Mesothelial cell of epicardium (in vitro differentiated cells): ENCODE results near the gene BCR. TPM values are rescaled to one million over a fixed set of nuclear protein-coding genes. Genes with fewer than 3 reads are reported as not detected.
A peak's percentile ranks its signal among the peaks of the same experiment; 100 is the strongest.

Experiments
- DNase-seq, 2 experiments: peaks; one replicate each; pipeline ENCODE4 v3.0.0; 2021; ENCODE audit warnings: low spot score in 2 of 2; ENCODE audit not compliant: unreplicated experiment in 2 of 2
- H3K27ac Mint-ChIP-seq: 2 replicates; pipeline ENCODE4 v1.8.0; 2021; ENCODE audit warnings: mixed read lengths
- H3K27me3 Mint-ChIP-seq: 2 replicates; pipeline ENCODE4 v1.8.0; 2021; ENCODE audit warnings: low read depth, mixed read lengths
- H3K36me3 Mint-ChIP-seq: 2 replicates; pipeline ENCODE4 v1.8.0; 2021; ENCODE audit warnings: mixed read lengths
- H3K4me1 Mint-ChIP-seq: 2 replicates; pipeline ENCODE4 v1.8.0; 2021; ENCODE audit warnings: mixed read lengths
- H3K4me3 Mint-ChIP-seq: 2 replicates; pipeline ENCODE4 v1.8.0; 2021; ENCODE audit warnings: mild to moderate bottlenecking, moderate library complexity, mixed read lengths
- H3K9me3 Mint-ChIP-seq: 2 replicates; pipeline ENCODE4 v1.8.0; 2021; ENCODE audit warnings: mixed read lengths
- total RNA-seq: library from RNA; stranded (reverse); gene quantifications from 3 replicates; pipeline ENCODE4 v1.2.1, GENCODE V29; 2021
- TF ChIP-seq, protein P1 (sequence below): fragments of 200-600 bp; sonication (generic); IDR thresholded peaks from one replicate; pipeline ENCODE4 v1.5.0; 2021; ENCODE audit warnings: antibody characterized with exemption; ENCODE audit not compliant: unreplicated experiment

BCR gene
- total RNA-seq, 1 donor from 2014 or later, result 72.4 TPM

- Mint-ChIP-seq H3K9me3 (no peaks in the 10 kb centered on the region), H3K36me3 (peaks cover 37% of the 10 kb centered on the region), H3K4me1 (peaks cover 13% of the 10 kb centered on the region), H3K27me3 (no peaks in the 10 kb centered on the region), H3K4me3 (no peak overlapping the region), H3K27ac (no peak overlapping the region)
- TF ChIP-seq, protein P1, sequence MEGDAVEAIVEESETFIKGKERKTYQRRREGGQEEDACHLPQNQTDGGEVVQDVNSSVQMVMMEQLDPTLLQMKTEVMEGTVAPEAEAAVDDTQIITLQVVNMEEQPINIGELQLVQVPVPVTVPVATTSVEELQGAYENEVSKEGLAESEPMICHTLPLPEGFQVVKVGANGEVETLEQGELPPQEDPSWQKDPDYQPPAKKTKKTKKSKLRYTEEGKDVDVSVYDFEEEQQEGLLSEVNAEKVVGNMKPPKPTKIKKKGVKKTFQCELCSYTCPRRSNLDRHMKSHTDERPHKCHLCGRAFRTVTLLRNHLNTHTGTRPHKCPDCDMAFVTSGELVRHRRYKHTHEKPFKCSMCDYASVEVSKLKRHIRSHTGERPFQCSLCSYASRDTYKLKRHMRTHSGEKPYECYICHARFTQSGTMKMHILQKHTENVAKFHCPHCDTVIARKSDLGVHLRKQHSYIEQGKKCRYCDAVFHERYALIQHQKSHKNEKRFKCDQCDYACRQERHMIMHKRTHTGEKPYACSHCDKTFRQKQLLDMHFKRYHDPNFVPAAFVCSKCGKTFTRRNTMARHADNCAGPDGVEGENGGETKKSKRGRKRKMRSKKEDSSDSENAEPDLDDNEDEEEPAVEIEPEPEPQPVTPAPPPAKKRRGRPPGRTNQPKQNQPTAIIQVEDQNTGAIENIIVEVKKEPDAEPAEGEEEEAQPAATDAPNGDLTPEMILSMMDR, result no peak
- DNase-seq, result no peak
Observed at GRCh38 chr22:23293720-23294119, 113.4 kb downstream of the BCR start.

- Mint-ChIP-seq H3K27me3 (no peaks in the 10 kb centered on the region), H3K36me3 (peaks cover 38% of the 10 kb centered on the region), H3K27ac (no peak overlapping the region), H3K9me3 (no peaks in the 10 kb centered on the region), H3K4me1 (peaks cover 13% of the 10 kb centered on the region), H3K4me3 (no peak overlapping the region)
- TF ChIP-seq, protein P1, result no peak
- no peak for DNase-seq
Observed at GRCh38 chr22:23294221-23294620, 113.9 kb downstream of the BCR start.

DNA sequence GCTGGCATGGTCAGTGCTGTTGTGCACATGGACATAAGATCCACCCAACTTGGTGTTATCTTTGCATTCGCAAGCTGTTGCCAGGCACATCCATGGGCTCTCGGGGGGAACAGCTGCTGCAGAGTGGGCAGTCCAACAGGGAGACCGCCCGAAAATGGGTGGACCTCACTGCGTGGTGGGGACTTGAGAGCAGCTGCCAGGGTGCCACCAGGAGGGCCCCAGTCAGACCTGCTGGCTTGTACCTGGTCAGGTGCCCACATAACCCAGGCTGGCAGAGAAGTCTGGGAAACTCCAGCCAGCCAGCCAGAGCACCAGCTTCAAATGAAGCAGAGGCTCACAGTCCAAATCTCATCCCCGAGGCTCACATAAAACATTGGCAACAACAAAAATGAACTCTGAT, 120.2 kb downstream of the BCR start:
- TF ChIP-seq, protein P1, result no peak
- H3K4me3 Mint-ChIP-seq, result no peak overlapping the region
- H3K9me3 Mint-ChIP-seq, result no peaks in the 10 kb centered on the region
- DNase-seq, result no peak
- H3K36me3 Mint-ChIP-seq, result peaks cover 28% of the 10 kb centered on the region
- H3K27me3 Mint-ChIP-seq, result no peaks in the 10 kb centered on the region
- H3K27ac Mint-ChIP-seq, result no peak overlapping the region
- H3K4me1 Mint-ChIP-seq, result peaks cover 15% of the 10 kb centered on the region

- TF ChIP-seq, protein P1, result no peak
- Mint-ChIP-seq H3K9me3 (no peaks in the 10 kb centered on the region), H3K27ac (no peak overlapping the region), H3K4me1 (peaks cover 16% of the 10 kb centered on the region), H3K4me3 (no peak overlapping the region), H3K27me3 (no peaks in the 10 kb centered on the region), H3K36me3 (peaks cover 28% of the 10 kb centered on the region)
- no peak for DNase-seq
Observed at GRCh38 chr22:23301591-23301990, 121.3 kb downstream of the BCR start.

GRCh38 chr22:23302171-23303002, 122.1 kb downstream of the BCR start:
- no peaks in the 10 kb centered on the region for H3K9me3 Mint-ChIP-seq
- H3K27ac Mint-ChIP-seq, result peak overlapping the region; percentile 57
- no peaks in the 10 kb centered on the region for H3K27me3 Mint-ChIP-seq
- TF ChIP-seq, protein P1, result no peak
- peaks cover 14% of the 10 kb centered on the region for H3K4me1 Mint-ChIP-seq
- H3K4me3 Mint-ChIP-seq, result no peak overlapping the region
- peaks cover 27% of the 10 kb centered on the region for H3K36me3 Mint-ChIP-seq
- DNase-seq, result no peak
